Osteoblast (primary cell): ENCODE results near the gene THPO. TPM values are rescaled to one million over a fixed set of nuclear protein-coding genes. Genes with fewer than 3 reads are reported as not detected.

Source experiments
- DNase-seq: peaks from one replicate; pipeline ENCODE4 v3.0.0; 2011; ENCODE audit warnings: low spot score, mixed read lengths; ENCODE audit not compliant: insufficient read length; ENCODE audit errors: missing footprints
- H2AFZ ChIP-seq: 2 replicates; pipeline ENCODE4 v1.6.0; 2011; ENCODE audit warnings: mild to moderate bottlenecking, low read length
- H3K27ac ChIP-seq: 2 replicates; pipeline ENCODE4 v1.5.1; 2011; ENCODE audit warnings: mild to moderate bottlenecking, low read depth, low read length, moderate library complexity
- H3K27me3 ChIP-seq: 2 replicates; pipeline ENCODE4 v1.6.0; 2012; ENCODE audit warnings: mild to moderate bottlenecking, control low read depth, inconsistent platforms, low read length, moderate library complexity; ENCODE audit not compliant: insufficient read depth
- H3K36me3 ChIP-seq: 2 replicates; pipeline ENCODE4 v1.5.1; 2011; ENCODE audit warnings: mild to moderate bottlenecking, low read length, control low read depth, moderate library complexity; ENCODE audit not compliant: insufficient read depth
- H3K4me1 ChIP-seq: 2 replicates; pipeline ENCODE4 v1.5.1; 2011; ENCODE audit warnings: mild to moderate bottlenecking, low read length, control low read depth, moderate library complexity; ENCODE audit not compliant: insufficient read depth
- H3K4me2 ChIP-seq: 2 replicates; pipeline ENCODE4 v1.6.0; 2011; ENCODE audit warnings: mild to moderate bottlenecking, low read length; ENCODE audit not compliant: insufficient read depth
- H3K4me3 ChIP-seq: fragments of 200-600 bp; sonication (generic); 3 replicates; pipeline ENCODE4 v1.5.1; 2012; ENCODE audit warnings: mild to moderate bottlenecking, low read length, inconsistent platforms; ENCODE audit not compliant: insufficient read depth
- H3K79me2 ChIP-seq: 2 replicates; pipeline ENCODE4 v1.6.0; 2012; ENCODE audit warnings: mild to moderate bottlenecking, low read length, control low read depth, inconsistent platforms; ENCODE audit not compliant: insufficient read depth
- H3K9me3 ChIP-seq: 2 replicates; pipeline ENCODE4 v1.5.1; 2011; ENCODE audit warnings: low read depth, low read length, control low read depth
- H4K20me1 ChIP-seq: 2 replicates; pipeline ENCODE4 v1.6.0; 2012; ENCODE audit warnings: mild to moderate bottlenecking, low read length, control low read depth; ENCODE audit not compliant: insufficient read depth
- total RNA-seq: library from RNA; depleted of rRNA; stranded (reverse); fragments of >200 nt; gene quantifications from 2 replicates; pipeline ENCODE4 v1.2.3, GENCODE V29; 2012
- TF ChIP-seq, protein P1 (sequence below): IDR thresholded peaks from 2 replicates; pipeline ENCODE4 v1.5.1; 2011; ENCODE audit warnings: mild to moderate bottlenecking, low read depth, low read length, moderate library complexity; ENCODE audit errors: extremely low read depth

Gene THPO
- total RNA-seq, 1 donor = not detected

DNA sequence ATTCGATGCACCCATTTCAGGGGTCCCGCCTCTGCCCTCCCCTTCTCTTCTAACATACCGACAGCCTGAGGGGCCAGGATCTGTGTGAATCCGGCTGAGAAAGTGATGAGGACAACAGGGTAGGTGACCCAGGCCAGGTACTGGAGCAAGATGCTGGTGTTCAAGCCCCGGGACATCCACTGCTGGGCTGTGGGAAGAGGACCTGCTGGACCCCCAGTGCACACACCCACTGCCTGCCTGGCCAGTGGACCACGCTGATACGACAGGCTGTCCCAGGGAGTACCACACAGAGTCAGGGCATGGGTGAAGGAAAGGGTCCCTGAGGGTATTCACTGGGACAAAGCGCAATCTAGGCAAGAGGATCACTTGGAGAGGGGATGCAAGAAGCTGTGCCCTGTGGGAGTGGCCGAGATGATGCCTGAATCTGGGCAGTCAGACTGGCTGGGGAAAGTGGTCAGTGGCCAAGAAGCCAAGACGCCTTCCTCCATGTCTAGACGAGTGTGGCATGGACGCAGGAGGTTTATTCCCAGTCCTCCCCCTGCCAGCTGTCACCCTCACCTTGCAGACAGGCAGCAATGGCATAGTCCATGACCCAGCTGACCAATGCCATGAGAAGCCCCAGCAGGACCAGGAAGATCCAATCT, 19.8 kb downstream of the THPO start:
- H3K4me2 ChIP-seq = no peak overlapping the region
- TF ChIP-seq, protein P1, sequence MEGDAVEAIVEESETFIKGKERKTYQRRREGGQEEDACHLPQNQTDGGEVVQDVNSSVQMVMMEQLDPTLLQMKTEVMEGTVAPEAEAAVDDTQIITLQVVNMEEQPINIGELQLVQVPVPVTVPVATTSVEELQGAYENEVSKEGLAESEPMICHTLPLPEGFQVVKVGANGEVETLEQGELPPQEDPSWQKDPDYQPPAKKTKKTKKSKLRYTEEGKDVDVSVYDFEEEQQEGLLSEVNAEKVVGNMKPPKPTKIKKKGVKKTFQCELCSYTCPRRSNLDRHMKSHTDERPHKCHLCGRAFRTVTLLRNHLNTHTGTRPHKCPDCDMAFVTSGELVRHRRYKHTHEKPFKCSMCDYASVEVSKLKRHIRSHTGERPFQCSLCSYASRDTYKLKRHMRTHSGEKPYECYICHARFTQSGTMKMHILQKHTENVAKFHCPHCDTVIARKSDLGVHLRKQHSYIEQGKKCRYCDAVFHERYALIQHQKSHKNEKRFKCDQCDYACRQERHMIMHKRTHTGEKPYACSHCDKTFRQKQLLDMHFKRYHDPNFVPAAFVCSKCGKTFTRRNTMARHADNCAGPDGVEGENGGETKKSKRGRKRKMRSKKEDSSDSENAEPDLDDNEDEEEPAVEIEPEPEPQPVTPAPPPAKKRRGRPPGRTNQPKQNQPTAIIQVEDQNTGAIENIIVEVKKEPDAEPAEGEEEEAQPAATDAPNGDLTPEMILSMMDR = no peak
- H3K27ac ChIP-seq = no peak overlapping the region
- no peaks in the 10 kb centered on the region for H3K27me3 ChIP-seq
- DNase-seq = no peak
- peaks cover 17% of the 10 kb centered on the region for H3K4me1 ChIP-seq
- no peaks in the 10 kb centered on the region for H3K9me3 ChIP-seq
- no peak overlapping the region for H3K4me3 ChIP-seq
- no peak overlapping the region for H2AFZ ChIP-seq
- H4K20me1 ChIP-seq = peaks cover 5% of the 10 kb centered on the region
- peaks cover 6% of the 10 kb centered on the region for H3K79me2 ChIP-seq
- H3K36me3 ChIP-seq = no peaks in the 10 kb centered on the region

DNA sequence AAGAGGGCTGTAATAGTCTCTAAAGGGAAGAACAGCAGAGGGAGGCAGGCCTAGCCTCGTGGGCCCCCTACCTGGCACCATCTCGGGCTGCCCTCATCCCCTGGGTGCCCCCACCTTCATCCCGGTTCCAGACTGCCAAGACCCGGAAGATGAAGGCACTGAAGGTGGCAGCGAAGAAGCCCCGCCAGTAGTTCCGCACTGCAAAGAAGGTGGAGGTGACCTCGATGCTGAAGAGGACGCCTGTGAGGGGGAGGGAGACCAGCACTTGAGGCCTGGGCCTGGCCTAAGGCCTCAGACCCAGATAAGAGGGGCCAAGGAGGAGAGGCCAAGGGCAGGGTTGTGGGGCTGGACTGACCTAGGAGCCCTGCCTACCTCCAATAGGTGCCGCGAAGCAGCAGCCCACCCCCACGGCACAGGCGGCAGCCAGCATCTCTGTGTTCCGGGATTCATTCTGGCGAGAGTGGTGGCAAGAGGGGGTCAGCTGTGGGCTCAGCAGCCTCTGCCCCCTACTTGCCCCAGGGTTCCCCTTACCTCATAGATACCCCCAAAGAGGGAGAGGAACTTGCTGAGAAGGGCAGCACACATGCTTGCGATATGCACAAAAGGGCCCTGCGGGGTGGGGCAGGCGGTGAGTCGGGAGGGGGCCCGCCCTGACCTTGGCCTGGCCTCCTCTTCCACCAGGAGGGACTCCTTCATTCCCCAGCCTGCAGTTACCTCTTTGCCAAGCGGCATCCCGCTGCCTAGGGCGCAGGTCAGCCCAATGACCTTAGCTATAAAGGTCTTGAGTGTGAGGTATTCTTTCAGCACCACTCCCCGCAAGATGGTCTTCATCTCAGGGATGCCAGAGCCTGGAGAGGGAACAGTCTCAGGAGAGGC, 20.5 kb downstream of the THPO start:
- H4K20me1 ChIP-seq = peaks cover 7% of the 10 kb centered on the region
- H3K9me3 ChIP-seq = no peaks in the 10 kb centered on the region
- TF ChIP-seq, protein P1 = no peak
- H3K27ac ChIP-seq = no peak overlapping the region
- peaks cover 17% of the 10 kb centered on the region for H3K4me1 ChIP-seq
- H3K79me2 ChIP-seq = peaks cover 6% of the 10 kb centered on the region
- DNase-seq = no peak
- H3K4me3 ChIP-seq = no peak overlapping the region
- H2AFZ ChIP-seq = no peak overlapping the region
- no peak overlapping the region for H3K4me2 ChIP-seq
- H3K36me3 ChIP-seq = no peaks in the 10 kb centered on the region
- no peaks in the 10 kb centered on the region for H3K27me3 ChIP-seq

DNA sequence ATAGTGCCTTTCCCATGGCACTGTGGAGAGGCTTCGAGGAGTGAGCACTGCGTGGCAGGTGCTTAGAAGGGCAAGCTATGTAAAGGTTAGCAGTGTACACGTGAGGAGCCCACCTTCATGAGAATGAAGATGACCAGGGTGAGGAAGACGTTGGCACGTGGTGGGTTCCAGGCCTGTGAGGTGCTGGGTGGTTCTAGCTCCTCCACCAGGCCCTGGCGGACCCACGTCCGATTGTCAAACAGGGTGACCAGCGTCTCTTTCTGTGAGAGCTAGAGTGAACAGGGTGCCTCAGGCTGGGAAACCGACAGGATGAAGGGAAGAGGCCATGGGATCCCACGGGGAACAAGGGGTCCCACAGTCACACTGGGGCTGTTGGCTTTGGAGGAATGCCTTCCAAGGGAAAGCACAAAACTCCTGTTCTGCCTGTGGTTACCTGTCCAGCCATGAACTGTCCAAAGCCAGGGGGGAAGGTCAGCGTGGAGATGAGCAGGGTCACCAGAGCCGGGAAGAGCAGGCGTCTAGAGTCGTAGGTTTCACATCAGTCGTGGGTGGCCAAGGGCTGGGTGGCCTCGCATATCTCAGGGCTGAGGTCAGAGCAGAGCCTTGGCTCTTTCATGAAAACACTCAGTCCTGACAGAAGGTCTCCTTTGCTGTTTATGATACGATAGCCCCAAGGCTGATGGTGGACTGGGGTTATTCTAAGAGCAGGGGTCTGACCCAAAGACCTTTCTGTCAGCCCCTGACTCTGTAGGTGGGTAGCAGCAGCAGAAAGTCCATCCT, 22.6 kb downstream of the THPO start:
- Histone ChIP-seq H2AFZ (no peak overlapping the region), H4K20me1 (peaks cover 8% of the 10 kb centered on the region), H3K4me3 (no peak overlapping the region), H3K4me1 (peaks cover 9% of the 10 kb centered on the region), H3K9me3 (no peaks in the 10 kb centered on the region), H3K27me3 (no peaks in the 10 kb centered on the region), H3K4me2 (no peak overlapping the region), H3K27ac (peak overlapping the region; percentile 2), H3K36me3 (peaks cover 3% of the 10 kb centered on the region), H3K79me2 (no peaks in the 10 kb centered on the region)
- peak; percentile 86 for DNase-seq
- TF ChIP-seq, protein P1 = no peak

DNA sequence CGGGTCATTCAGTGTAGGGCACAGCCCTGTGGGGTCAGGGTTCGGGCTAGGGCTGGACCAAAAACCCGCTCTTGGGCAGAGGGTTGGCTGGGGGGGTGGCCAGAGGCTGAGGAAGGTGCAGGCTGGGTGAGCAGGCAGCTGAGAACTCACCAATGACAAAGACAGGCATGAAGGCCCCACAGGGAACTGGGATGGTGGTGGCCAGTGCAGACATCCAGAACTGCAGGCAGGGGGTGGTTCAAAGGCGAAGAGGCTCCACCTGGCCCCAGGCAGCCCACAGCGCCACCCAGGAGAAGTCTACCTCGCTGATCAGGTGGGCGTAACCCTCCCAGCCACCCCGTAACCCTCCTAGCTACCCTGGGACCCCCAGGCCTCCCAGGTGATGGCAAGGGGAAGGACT, 23.3 kb downstream of the THPO start:
- Histone ChIP-seq H3K36me3 (peaks cover 3% of the 10 kb centered on the region), H3K9me3 (no peaks in the 10 kb centered on the region), H3K4me2 (no peak overlapping the region), H3K27me3 (no peaks in the 10 kb centered on the region), H3K79me2 (no peaks in the 10 kb centered on the region), H3K4me3 (no peak overlapping the region), H3K4me1 (peaks cover 8% of the 10 kb centered on the region), H3K27ac (no peak overlapping the region), H4K20me1 (peaks cover 8% of the 10 kb centered on the region), H2AFZ (no peak overlapping the region)
- TF ChIP-seq, protein P1 = no peak
- no peak for DNase-seq
